Mesenchymal stem cell (in vitro differentiated cells and primary cell): Measurements from ENCODE around the gene P3R3URF.

Experiments
- DNase-seq: peaks from one replicate; pipeline ENCODE4 v3.0.0-alpha.2; 2013
- H2AFZ ChIP-seq: one replicate; pipeline ENCODE4 v1.6.1; 2013; ENCODE audit warnings: low read depth, mild to moderate bottlenecking, control low read depth, inconsistent platforms, low read length, moderate library complexity
- H2AK5ac ChIP-seq: 2 replicates; pipeline ENCODE4 v1.6.1; 2013; ENCODE audit warnings: low read length, moderate library complexity, mild to moderate bottlenecking, inconsistent platforms; ENCODE audit not compliant: severe bottlenecking
- H2BK120ac ChIP-seq: one replicate; pipeline ENCODE4 v1.6.1; 2013; ENCODE audit warnings: low read depth, mild to moderate bottlenecking, inconsistent platforms, low read length, moderate library complexity
- H2BK12ac ChIP-seq, 2 experiments: one replicate each; pipeline ENCODE4 v1.6.1; 2013; ENCODE audit warnings: inconsistent platforms in 2 of 2, low read length in 2 of 2, mild to moderate bottlenecking in 2 of 2, moderate library complexity in 2 of 2, control low read depth in 1 of 2
- H2BK15ac ChIP-seq: one replicate; pipeline ENCODE4 v1.6.1; 2013; ENCODE audit warnings: mild to moderate bottlenecking, low read depth, inconsistent platforms; ENCODE audit not compliant: poor library complexity, severe bottlenecking
- H2BK5ac ChIP-seq: 2 replicates; pipeline ENCODE4 v1.6.1; 2013; ENCODE audit warnings: low read depth, mild to moderate bottlenecking, low read length, control low read depth, inconsistent platforms; ENCODE audit not compliant: poor library complexity, severe bottlenecking
- H3K14ac ChIP-seq, 2 experiments: one replicate each; pipeline ENCODE4 v1.6.1; 2013; ENCODE audit warnings: inconsistent platforms in 2 of 2, low read length in 2 of 2, control low read depth in 1 of 2, mild to moderate bottlenecking in 1 of 2, moderate library complexity in 1 of 2
- H3K18ac ChIP-seq, 2 experiments: one replicate each; pipeline ENCODE4 v1.6.1; 2013; ENCODE audit warnings: inconsistent platforms in 2 of 2, low read length in 2 of 2, control low read depth in 1 of 2, low read depth in 1 of 2, mild to moderate bottlenecking in 1 of 2
- H3K23ac ChIP-seq, 2 experiments: one replicate each; pipeline ENCODE4 v1.6.1; 2013; ENCODE audit warnings: inconsistent platforms in 2 of 2, low read length in 2 of 2, mild to moderate bottlenecking in 2 of 2, moderate library complexity in 2 of 2, control low read depth in 1 of 2
- H3K27ac ChIP-seq: 2 replicates; pipeline ENCODE4 v1.5.1; 2013; ENCODE audit warnings: mild to moderate bottlenecking, moderate library complexity, low read length, control low read depth, inconsistent platforms; ENCODE audit not compliant: poor library complexity, severe bottlenecking
- H3K27me3 ChIP-seq, 2 experiments: 2 replicates each; pipeline versions ENCODE4 v1.6.1 to v1.7.0; 2013; ENCODE audit warnings: low read length in 2 of 2, mild to moderate bottlenecking in 2 of 2, moderate library complexity in 2 of 2, control low read depth in 1 of 2, inconsistent platforms in 1 of 2; ENCODE audit not compliant: control insufficient read depth in 1 of 2, insufficient read depth in 1 of 2
- H3K36me3 ChIP-seq, 2 experiments: 2 replicates each; pipeline versions ENCODE4 v1.6.1 to v1.7.0; 2013; ENCODE audit warnings: low read length in 2 of 2, control low read depth in 1 of 2, inconsistent platforms in 1 of 2, low read depth in 1 of 2, mild to moderate bottlenecking in 1 of 2; ENCODE audit not compliant: insufficient read depth in 2 of 2, control insufficient read depth in 1 of 2
- H3K4ac ChIP-seq, 2 experiments: one replicate each; pipeline ENCODE4 v1.6.1; 2013; ENCODE audit warnings: inconsistent platforms in 2 of 2, low read length in 2 of 2, mild to moderate bottlenecking in 2 of 2, moderate library complexity in 2 of 2, control low read depth in 1 of 2, low read depth in 1 of 2
- H3K4me1 ChIP-seq: 2 replicates; pipeline ENCODE4 v1.6.1; 2013; ENCODE audit warnings: low read depth, low read length, control low read depth; ENCODE audit not compliant: control insufficient read depth, insufficient read depth
- H3K4me2 ChIP-seq: 2 replicates; pipeline ENCODE4 v1.6.1; 2013; ENCODE audit warnings: low read length, mild to moderate bottlenecking, inconsistent platforms; ENCODE audit not compliant: poor library complexity, severe bottlenecking
- H3K4me3 ChIP-seq, 2 experiments: 2 replicates each; pipeline versions ENCODE4 v1.5.1 to v1.7.0; 2013; ENCODE audit warnings: low read length in 2 of 2, mild to moderate bottlenecking in 2 of 2, control low read depth in 1 of 2, low read depth in 1 of 2; ENCODE audit not compliant: insufficient read depth in 1 of 2
- H3K79me1 ChIP-seq: replicated peaks from 2 replicates; pipeline ENCODE4 v1.6.1; 2013; ENCODE audit warnings: mild to moderate bottlenecking, control low read depth, low read length, inconsistent platforms; ENCODE audit not compliant: poor library complexity, severe bottlenecking
- H3K9ac ChIP-seq: 2 replicates; pipeline ENCODE4 v1.7.0; 2013; ENCODE audit warnings: mild to moderate bottlenecking, low read length, moderate library complexity
- H3K9me3 ChIP-seq: 2 replicates; pipeline ENCODE4 v1.7.0; 2013; ENCODE audit warnings: mild to moderate bottlenecking, low read length; ENCODE audit not compliant: control insufficient read depth
- H4K8ac ChIP-seq: one replicate; pipeline ENCODE4 v1.6.1; 2013; ENCODE audit warnings: inconsistent platforms, mild to moderate bottlenecking, low read length, moderate library complexity
- H4K91ac ChIP-seq: one replicate; pipeline ENCODE4 v1.6.1; 2013; ENCODE audit warnings: mild to moderate bottlenecking, low read length, inconsistent platforms
- WGBS: methylation state at CpG from one replicate; pipeline ENCODE4 v1.1.7; 2013; ENCODE audit warnings: mixed read lengths; 5-methylcytosine and 5-hydroxymethylcytosine counted together

P3R3URF gene

DNA sequence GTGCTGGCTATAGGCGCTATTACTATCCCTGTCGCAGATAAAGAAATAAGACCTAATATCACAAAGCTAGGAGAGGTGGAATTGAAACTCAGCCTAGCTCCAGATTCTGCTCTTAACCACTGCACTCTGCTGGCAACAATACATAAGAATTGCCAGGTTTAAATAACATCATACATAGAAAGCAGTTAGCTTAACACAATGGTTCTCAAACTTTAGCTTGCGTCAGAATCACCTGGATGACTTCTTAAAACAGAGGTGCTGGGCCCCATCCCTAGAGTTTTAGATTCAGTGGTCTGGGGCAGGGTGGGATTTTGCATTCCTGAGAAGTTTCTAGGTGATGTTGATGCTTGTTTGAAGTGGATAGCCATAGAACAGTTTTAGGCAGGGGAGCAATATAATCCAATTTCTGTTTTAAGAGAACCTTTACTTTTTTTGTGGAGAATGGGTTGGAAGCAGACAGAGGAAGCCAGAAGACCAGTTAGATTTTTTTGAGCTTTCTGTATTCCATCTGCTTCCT is 23.0 kb upstream of the P3R3URF start:
- peak overlapping the region in 1 of 2 experiments; percentile 12 for H3K4ac ChIP-seq
- no peak overlapping the region for H3K23ac ChIP-seq
- no peak overlapping the region for H4K8ac ChIP-seq
- peaks cover 22% of the 10 kb centered on the region for H3K79me1 ChIP-seq
- no peak overlapping the region for H3K4me2 ChIP-seq
- 100% methylated on average over 3 of the region's 3 CpGs for WGBS
- no peak overlapping the region for H2AK5ac ChIP-seq
- no peak overlapping the region for H3K27ac ChIP-seq
- H3K4me3 ChIP-seq = peak overlapping the region in 1 of 2 experiments; percentile 97
- no peak overlapping the region for H3K18ac ChIP-seq
- no peak for DNase-seq
- H3K9me3 ChIP-seq = no peaks in the 10 kb centered on the region
- no peak overlapping the region for H2BK120ac ChIP-seq
- no peak overlapping the region for H2BK15ac ChIP-seq
- no peak overlapping the region for H2BK5ac ChIP-seq
- no peak overlapping the region for H3K14ac ChIP-seq
- H4K91ac ChIP-seq = no peak overlapping the region
- H3K27me3 ChIP-seq = no peaks in the 10 kb centered on the region
- peak overlapping the region; percentile 93 for H3K9ac ChIP-seq
- peaks cover 15 to 27% of the 10 kb centered on the region in 2 experiments for H3K36me3 ChIP-seq
- no peak overlapping the region for H2BK12ac ChIP-seq
- no peak overlapping the region for H2AFZ ChIP-seq
- H3K4me1 ChIP-seq = peaks cover 26% of the 10 kb centered on the region

DNA sequence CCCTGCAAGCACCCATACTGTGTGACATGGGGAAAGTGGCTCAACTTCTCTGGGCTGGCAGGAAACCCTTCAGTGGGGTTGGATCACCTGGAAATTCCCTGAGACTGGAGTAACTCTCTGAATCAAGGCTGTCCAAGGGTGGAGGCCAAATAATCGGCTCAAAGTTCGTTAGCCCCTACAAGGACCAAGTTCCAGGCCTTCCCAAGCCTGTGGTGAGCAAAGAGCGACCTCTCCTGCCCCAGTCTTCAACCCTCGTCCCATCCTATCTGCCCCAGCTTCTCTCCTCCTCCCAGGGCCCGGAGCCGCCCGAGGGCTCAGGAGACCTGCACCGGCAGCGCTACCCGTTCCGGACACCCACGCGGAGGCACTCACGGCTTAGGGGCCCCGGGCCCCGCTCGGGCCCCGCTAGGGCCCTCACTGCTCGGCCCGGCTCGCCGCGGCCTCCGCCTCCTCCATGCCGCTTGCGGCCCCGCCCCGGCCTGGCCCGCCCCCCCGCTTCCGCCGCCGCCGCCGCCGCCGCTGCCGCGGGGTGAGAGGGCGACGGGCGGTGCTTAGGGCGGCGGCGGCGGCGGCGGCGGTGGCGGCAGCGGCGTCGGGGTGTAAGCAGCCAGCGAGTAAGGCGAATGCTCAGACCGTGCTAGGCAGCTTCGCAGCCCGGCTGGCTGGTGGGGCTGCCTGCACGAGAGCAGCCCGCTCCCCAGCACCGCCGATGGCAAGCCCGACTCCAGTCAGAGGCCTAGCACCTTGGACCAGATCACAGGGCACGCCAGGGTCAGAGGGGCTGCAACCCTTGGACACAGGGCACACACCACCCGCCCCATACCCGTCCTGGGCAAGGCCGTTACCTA is 21.9 kb upstream of the P3R3URF start, which contains the start of gene POMGNT1:
Gene POMGNT1 (minus strand): TSS at position 471 of the 848 bp plus-strand sequence. CDS start 613 bp downstream, outside the sequence.
- peak within 1 kb of the TSS; percentile 98 for H3K9ac ChIP-seq
- H3K4ac ChIP-seq = peak within 1 kb of the TSS; percentile 94 to 99
- H2BK120ac ChIP-seq = peak within 1 kb of the TSS; percentile 65
- H3K27me3 ChIP-seq = no peaks in the 10 kb centered on the region
- H3K27ac ChIP-seq = peak within 1 kb of the TSS; percentile 50
- no peak within 1 kb of the TSS for H2BK5ac ChIP-seq
- peak within 1 kb of the TSS; percentile 61 for H2AK5ac ChIP-seq
- peak within 1 kb of the TSS; percentile 95 for H4K91ac ChIP-seq
- H2BK15ac ChIP-seq = peak within 1 kb of the TSS; percentile 34
- peak within 1 kb of the TSS; percentile 85 for H2AFZ ChIP-seq
- H2BK12ac ChIP-seq = peak within 1 kb of the TSS; percentile 5 to 84
- peak within 1 kb of the TSS in 1 of 2 experiments; percentile 99 for H3K14ac ChIP-seq
- H3K23ac ChIP-seq = peak within 1 kb of the TSS; percentile 43 to 90
- DNase-seq = peak; percentile 68
- peak within 1 kb of the TSS; percentile 76 to 99 for H3K4me3 ChIP-seq
- H4K8ac ChIP-seq = peak within 1 kb of the TSS; percentile 100
- no peaks in the 10 kb centered on the region for H3K9me3 ChIP-seq
- peaks cover 26 to 37% of the 10 kb centered on the region in 2 experiments for H3K36me3 ChIP-seq
- under 1% methylated on average over 45 of the region's 67 CpGs for WGBS
- peak within 1 kb of the TSS; percentile 94 to 98 for H3K18ac ChIP-seq
- peak within 1 kb of the TSS; percentile 92 for H3K4me2 ChIP-seq
- peaks cover 30% of the 10 kb centered on the region for H3K4me1 ChIP-seq
- H3K79me1 ChIP-seq = peaks cover 26% of the 10 kb centered on the region

DNA sequence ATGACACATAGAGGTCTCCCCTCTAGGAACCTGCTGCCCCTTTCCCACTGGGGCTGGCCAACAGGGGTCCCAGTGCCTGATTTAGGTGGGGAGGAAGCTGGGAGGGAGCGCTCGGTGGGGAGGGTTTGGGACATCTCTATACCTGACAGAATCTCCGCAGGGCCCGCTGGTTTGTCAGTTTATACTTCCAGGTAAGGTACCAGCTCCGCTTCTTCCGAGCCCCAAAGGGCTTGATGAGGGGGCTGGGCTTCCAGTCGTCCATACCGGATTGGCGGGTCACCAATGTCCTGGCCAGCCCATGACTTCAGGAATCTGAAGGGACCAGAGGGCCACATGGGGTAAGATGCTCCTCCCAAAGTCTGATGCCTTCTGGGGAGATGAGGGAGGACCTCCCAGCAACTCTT is 21.3 kb upstream of the P3R3URF start:
- Histone ChIP-seq H2AFZ (no peak overlapping the region), H2BK120ac (no peak overlapping the region), H3K23ac (no peak overlapping the region), H3K36me3 (peaks cover 32 to 44% of the 10 kb centered on the region in 2 experiments), H3K27me3 (no peaks in the 10 kb centered on the region), H3K79me1 (peaks cover 31% of the 10 kb centered on the region), H3K4me1 (peaks cover 29% of the 10 kb centered on the region), H3K4ac (peak overlapping the region; percentile 88 to 90), H3K27ac (no peak overlapping the region), H4K91ac (peak overlapping the region; percentile 2), H2BK15ac (no peak overlapping the region), H3K18ac (peak overlapping the region; percentile 82 to 95), H3K9ac (peak overlapping the region; percentile 98), H3K9me3 (no peaks in the 10 kb centered on the region), H3K4me2 (peak overlapping the region; percentile 78), H2BK5ac (no peak overlapping the region), H3K4me3 (peak overlapping the region; percentile 76 to 99), H2AK5ac (peak overlapping the region; percentile 61), H3K14ac (peak overlapping the region in 1 of 2 experiments; percentile 9), H2BK12ac (peak overlapping the region in 1 of 2 experiments; percentile 5), H4K8ac (peak overlapping the region; percentile 92)
- WGBS = 69% methylated on average over 9 of the region's 9 CpGs
- DNase-seq = no peak

DNA sequence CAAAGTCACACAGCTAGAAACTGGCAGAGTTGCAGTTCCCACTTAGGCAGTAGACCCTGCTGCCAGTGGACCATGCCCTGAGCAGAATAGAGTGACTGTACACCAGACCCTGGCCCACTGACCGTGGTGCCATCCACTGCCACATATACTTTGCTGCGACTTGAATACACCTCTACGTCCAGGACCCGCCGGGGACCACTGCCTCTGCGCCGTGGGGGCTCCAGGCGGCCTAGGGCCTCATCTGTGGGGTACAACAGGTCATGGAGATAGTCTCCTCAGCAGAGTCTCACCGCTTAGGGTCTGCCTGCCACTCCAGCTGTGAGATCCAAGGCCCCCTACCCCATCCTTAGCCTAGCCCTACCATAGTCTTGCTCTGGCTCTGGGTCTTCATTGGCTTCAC is 20.3 kb upstream of the P3R3URF start:
- Histone ChIP-seq H2AK5ac (peak overlapping the region; percentile 20), H3K18ac (no peak overlapping the region), H3K27ac (no peak overlapping the region), H3K4me1 (peaks cover 29% of the 10 kb centered on the region), H2BK5ac (no peak overlapping the region), H3K79me1 (peaks cover 31% of the 10 kb centered on the region), H3K27me3 (no peaks in the 10 kb centered on the region), H3K4me2 (peak overlapping the region; percentile 3), H3K9me3 (no peaks in the 10 kb centered on the region), H3K9ac (peak overlapping the region; percentile 98), H4K8ac (no peak overlapping the region), H3K4me3 (no peak overlapping the region), H2AFZ (no peak overlapping the region), H2BK120ac (no peak overlapping the region), H3K4ac (no peak overlapping the region), H3K36me3 (peaks cover 41 to 52% of the 10 kb centered on the region in 2 experiments), H2BK12ac (no peak overlapping the region), H4K91ac (no peak overlapping the region), H2BK15ac (no peak overlapping the region), H3K14ac (no peak overlapping the region), H3K23ac (no peak overlapping the region)
- 97% methylated on average over 9 of the region's 9 CpGs for WGBS
- no peak for DNase-seq
